WTC11 (cell line): ENCODE data around the gene SGPP1. TPM values are rescaled to one million over a fixed set of nuclear protein-coding genes. Genes with fewer than 3 reads are reported as not detected.

Source experiments
- ATAC-seq: fragments of 200-7000 bp; cut with Tn5 transposase; 2 replicates; pipeline ENCODE4 v1.10.0; 2021; ENCODE audit warnings: mild to moderate bottlenecking, moderate library complexity
- CTCF ChIA-PET: fragments of 300-600 bp; sonication (Branson Sonifier 250); formaldehyde crosslinking; loops from one replicate; lab custom pipeline; 2021; ENCODE audit warnings: antibody characterized with exemption; lab: Charles Lee
- POLR2A ChIA-PET: fragments of 350-600 bp; sonication (Branson Sonifier 250); formaldehyde crosslinking; loops from one replicate; lab custom pipeline; 2021; ENCODE audit warnings: antibody characterized with exemption; lab: Charles Lee
- DNase-seq: peaks from one replicate; pipeline ENCODE4 v3.0.0; 2021; ENCODE audit warnings: low spot score
- H3K27ac Mint-ChIP-seq: 2 replicates; pipeline ENCODE4 v1.8.0; 2021; ENCODE audit warnings: mixed read lengths
- H3K27me3 Mint-ChIP-seq: 2 replicates; pipeline ENCODE4 v1.8.0; 2021; ENCODE audit warnings: low read depth, mild to moderate bottlenecking, moderate library complexity, mixed read lengths
- H3K36me3 Mint-ChIP-seq: 2 replicates; pipeline ENCODE4 v1.8.0; 2021; ENCODE audit warnings: mixed read lengths
- H3K4me1 Mint-ChIP-seq: 2 replicates; pipeline ENCODE4 v1.8.0; 2022; ENCODE audit warnings: mixed read lengths
- H3K4me3 Mint-ChIP-seq: 2 replicates; pipeline ENCODE4 v1.8.0; 2021; ENCODE audit warnings: mild to moderate bottlenecking, moderate library complexity, mixed read lengths
- H3K9me3 Mint-ChIP-seq: 2 replicates; pipeline ENCODE4 v1.8.0; 2021; ENCODE audit warnings: mixed read lengths
- E2F4 ChIP-seq: sonication (generic); formaldehyde crosslinking; IDR thresholded peaks from 2 replicates; pipeline ENCODE4 v1.8.1; 2022; ENCODE audit warnings: low read depth, mild to moderate bottlenecking, moderate library complexity, missing genetic modification reagents, borderline replicate concordance
- HMGXB4 ChIP-seq: sonication (generic); formaldehyde crosslinking; IDR thresholded peaks from 2 replicates; pipeline ENCODE4 v1.8.1; 2023; ENCODE audit warnings: mild to moderate bottlenecking, moderate library complexity, missing genetic modification reagents
- IRF1 ChIP-seq: sonication (generic); formaldehyde crosslinking; IDR thresholded peaks from 2 replicates; pipeline ENCODE4 v1.8.0; 2023; ENCODE audit warnings: missing genetic modification reagents
- KAT7 ChIP-seq: sonication (generic); formaldehyde crosslinking; IDR thresholded peaks from 2 replicates; pipeline ENCODE4 v1.8.1; 2023; ENCODE audit warnings: missing genetic modification reagents, mild to moderate bottlenecking, borderline replicate concordance
- NR3C1 ChIP-seq: sonication (generic); formaldehyde crosslinking; conservative IDR thresholded peaks from 2 replicates; pipeline ENCODE4 v1.8.1; 2023; ENCODE audit warnings: low read depth, mild to moderate bottlenecking, missing genetic modification reagents
- RELA ChIP-seq: sonication (generic); formaldehyde crosslinking; IDR thresholded peaks from 2 replicates; pipeline ENCODE4 v1.8.1; 2022; ENCODE audit warnings: missing genetic modification reagents, mild to moderate bottlenecking, borderline replicate concordance
- TEAD1 ChIP-seq: sonication (generic); formaldehyde crosslinking; IDR thresholded peaks from 2 replicates; pipeline ENCODE4 v1.8.0; 2022; ENCODE audit warnings: mild to moderate bottlenecking, missing genetic modification reagents
- TEAD4 ChIP-seq: sonication (generic); formaldehyde crosslinking; IDR thresholded peaks from 2 replicates; pipeline ENCODE4 v1.8.0; 2022; ENCODE audit warnings: mild to moderate bottlenecking, missing genetic modification reagents
- ZNF138 ChIP-seq: sonication (generic); formaldehyde crosslinking; conservative IDR thresholded peaks from 2 replicates; pipeline ENCODE4 v1.8.1; 2022; ENCODE audit warnings: mild to moderate bottlenecking, moderate library complexity, missing genetic modification reagents
- ZNF423 ChIP-seq: fragments of 250-450 bp; sonication (Bioruptor Pico); IDR thresholded peaks from 2 replicates; pipeline ENCODE4 v2.1.2; 2022; ENCODE audit warnings: mild to moderate bottlenecking, moderate library complexity
- total RNA-seq: library from RNA; stranded (reverse); gene quantifications from 3 replicates; pipeline ENCODE4 v1.2.3, GENCODE V29; 2021
- TF ChIP-seq, protein P1 (sequence below): sonication (generic); formaldehyde crosslinking; conservative IDR thresholded peaks from 2 replicates; pipeline ENCODE4 v1.8.1; 2023; ENCODE audit warnings: mild to moderate bottlenecking, low read depth, missing genetic modification reagents, moderate library complexity
- TF ChIP-seq, protein P2 (sequence below): sonication (generic); formaldehyde crosslinking; IDR thresholded peaks from 2 replicates; pipeline ENCODE4 v1.8.1; 2023; ENCODE audit warnings: mild to moderate bottlenecking, missing genetic modification reagents, borderline replicate concordance
- TF ChIP-seq, protein P3 (sequence below): sonication (generic); formaldehyde crosslinking; conservative IDR thresholded peaks from 2 replicates; pipeline ENCODE4 v1.8.1; 2022; ENCODE audit warnings: mild to moderate bottlenecking, missing genetic modification reagents

SGPP1 gene
- total RNA-seq, 1 experiment from 2014 or later, result 8.5 TPM

DNA sequence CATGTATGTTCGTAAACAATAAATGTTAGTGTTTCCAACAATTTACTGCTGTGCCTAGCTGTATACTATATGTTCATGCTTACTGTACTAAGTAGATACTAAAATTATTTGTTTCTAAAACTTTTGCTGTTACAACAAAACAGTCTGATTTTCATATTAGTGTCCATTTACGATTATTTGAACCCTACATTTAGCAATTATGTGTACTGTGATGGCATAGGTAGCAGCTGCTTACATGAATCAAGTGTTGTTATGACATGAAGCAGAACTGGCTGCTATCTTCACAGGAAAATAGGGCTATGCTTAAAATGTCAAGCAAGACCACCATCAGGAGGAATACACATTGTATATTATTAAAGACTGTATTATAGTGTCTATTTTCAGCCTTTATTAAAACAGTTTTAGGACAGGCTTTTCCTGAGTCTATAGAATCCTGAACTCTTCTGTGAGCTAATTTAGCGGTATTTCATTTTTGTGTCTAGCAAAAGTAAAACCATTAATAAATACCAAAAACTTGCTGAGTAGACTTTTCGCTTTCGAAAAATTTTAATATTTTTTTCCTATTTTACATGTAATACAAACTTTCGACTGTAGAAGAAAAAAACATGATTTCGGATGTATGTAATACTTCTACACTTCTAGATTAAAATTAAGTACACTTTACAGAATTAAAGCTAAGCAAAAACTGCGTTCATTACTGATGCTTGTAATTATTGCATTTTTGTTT, 85.0 kb downstream of the SGPP1 start:
- DNase-seq (no peak), ATAC-seq (no peak)
- no peak for TF ChIP-seq IRF1 (CRISPR knock-in tag)
- Mint-ChIP-seq H3K4me3 (peak overlapping the region; percentile 78), H3K27ac (no peak overlapping the region; the same call in 1 of the 2 replicates), H3K9me3 (no peaks in the 10 kb centered on the region), H3K4me1 (peaks cover 13% of the 10 kb centered on the region), H3K36me3 (peaks cover 16% of the 10 kb centered on the region), H3K27me3 (no peaks in the 10 kb centered on the region; the same call in 1 of the 2 replicates)
- POLR2A ChIA-PET, result interaction anchor here (0.7 to 1.5 kb wide), 4 partner anchors 8 to 492 kb away, joined by 3 to 11 read pairs (median 3); partner anchors contain the start of gene PPP2R5E
- CTCF ChIA-PET, result interaction anchor here (0.7 to 1.5 kb wide), 5 partner anchors 83 to 661 kb away, joined by 4 to 12 read pairs (median 5); partner anchors contain the start of gene PPP2R5E

- POLR2A ChIA-PET, result interaction anchor here (0.7 to 1.5 kb wide), 4 partner anchors 8 to 493 kb away, joined by 3 to 11 read pairs (median 3); partner anchors contain the start of gene PPP2R5E
- DNase-seq, result peak; percentile 65
Measured at GRCh38 chr14:63642229-63642611, 85.6 kb downstream of the SGPP1 start.

GRCh38 chr14:63641473-63642228, 86.2 kb downstream of the SGPP1 start, which contains the start of gene WDR89:
Gene WDR89 (minus strand): TSS chr14:63641871. CDS start chr14:63599942, 41,929 bp downstream.
- Mint-ChIP-seq H3K27me3 (no peaks in the 10 kb centered on the region; the same call in 1 of the 2 replicates), H3K4me3 (peak within 1 kb of the TSS; percentile 78), H3K36me3 (peaks cover 27% of the 10 kb centered on the region), H3K4me1 (peaks cover 15% of the 10 kb centered on the region), H3K27ac (peak within 1 kb of the TSS; percentile 100), H3K9me3 (peaks cover 11% of the 10 kb centered on the region)
- POLR2A ChIA-PET, result interaction anchor here (0.6 to 1.5 kb wide), 6 partner anchors 7 to 493 kb away, joined by 3 to 11 read pairs (median 4); partner anchors contain the start of gene PPP2R5E
- DNase-seq (peak; percentile 96), ATAC-seq (peak; percentile 94)
- CTCF ChIA-PET, result interaction anchor here (0.6 to 1.5 kb wide), 8 partner anchors 12 to 662 kb away, joined by 3 to 12 read pairs (median 4); partner anchors contain the start of gene PPP2R5E
- no peak for TF ChIP-seq NR3C1 (CRISPR knock-in tag)
- no peak for TF ChIP-seq RELA (CRISPR knock-in tag)
- no peak for TF ChIP-seq ZNF423 (CRISPR knock-in tag)
- TF ChIP-seq TEAD4 (CRISPR knock-in tag), result no peak
- TF ChIP-seq KAT7, result no peak
- TF ChIP-seq, protein P1, sequence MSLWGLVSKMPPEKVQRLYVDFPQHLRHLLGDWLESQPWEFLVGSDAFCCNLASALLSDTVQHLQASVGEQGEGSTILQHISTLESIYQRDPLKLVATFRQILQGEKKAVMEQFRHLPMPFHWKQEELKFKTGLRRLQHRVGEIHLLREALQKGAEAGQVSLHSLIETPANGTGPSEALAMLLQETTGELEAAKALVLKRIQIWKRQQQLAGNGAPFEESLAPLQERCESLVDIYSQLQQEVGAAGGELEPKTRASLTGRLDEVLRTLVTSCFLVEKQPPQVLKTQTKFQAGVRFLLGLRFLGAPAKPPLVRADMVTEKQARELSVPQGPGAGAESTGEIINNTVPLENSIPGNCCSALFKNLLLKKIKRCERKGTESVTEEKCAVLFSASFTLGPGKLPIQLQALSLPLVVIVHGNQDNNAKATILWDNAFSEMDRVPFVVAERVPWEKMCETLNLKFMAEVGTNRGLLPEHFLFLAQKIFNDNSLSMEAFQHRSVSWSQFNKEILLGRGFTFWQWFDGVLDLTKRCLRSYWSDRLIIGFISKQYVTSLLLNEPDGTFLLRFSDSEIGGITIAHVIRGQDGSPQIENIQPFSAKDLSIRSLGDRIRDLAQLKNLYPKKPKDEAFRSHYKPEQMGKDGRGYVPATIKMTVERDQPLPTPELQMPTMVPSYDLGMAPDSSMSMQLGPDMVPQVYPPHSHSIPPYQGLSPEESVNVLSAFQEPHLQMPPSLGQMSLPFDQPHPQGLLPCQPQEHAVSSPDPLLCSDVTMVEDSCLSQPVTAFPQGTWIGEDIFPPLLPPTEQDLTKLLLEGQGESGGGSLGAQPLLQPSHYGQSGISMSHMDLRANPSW (CRISPR knock-in tag), result no peak
- TF ChIP-seq, protein P2, sequence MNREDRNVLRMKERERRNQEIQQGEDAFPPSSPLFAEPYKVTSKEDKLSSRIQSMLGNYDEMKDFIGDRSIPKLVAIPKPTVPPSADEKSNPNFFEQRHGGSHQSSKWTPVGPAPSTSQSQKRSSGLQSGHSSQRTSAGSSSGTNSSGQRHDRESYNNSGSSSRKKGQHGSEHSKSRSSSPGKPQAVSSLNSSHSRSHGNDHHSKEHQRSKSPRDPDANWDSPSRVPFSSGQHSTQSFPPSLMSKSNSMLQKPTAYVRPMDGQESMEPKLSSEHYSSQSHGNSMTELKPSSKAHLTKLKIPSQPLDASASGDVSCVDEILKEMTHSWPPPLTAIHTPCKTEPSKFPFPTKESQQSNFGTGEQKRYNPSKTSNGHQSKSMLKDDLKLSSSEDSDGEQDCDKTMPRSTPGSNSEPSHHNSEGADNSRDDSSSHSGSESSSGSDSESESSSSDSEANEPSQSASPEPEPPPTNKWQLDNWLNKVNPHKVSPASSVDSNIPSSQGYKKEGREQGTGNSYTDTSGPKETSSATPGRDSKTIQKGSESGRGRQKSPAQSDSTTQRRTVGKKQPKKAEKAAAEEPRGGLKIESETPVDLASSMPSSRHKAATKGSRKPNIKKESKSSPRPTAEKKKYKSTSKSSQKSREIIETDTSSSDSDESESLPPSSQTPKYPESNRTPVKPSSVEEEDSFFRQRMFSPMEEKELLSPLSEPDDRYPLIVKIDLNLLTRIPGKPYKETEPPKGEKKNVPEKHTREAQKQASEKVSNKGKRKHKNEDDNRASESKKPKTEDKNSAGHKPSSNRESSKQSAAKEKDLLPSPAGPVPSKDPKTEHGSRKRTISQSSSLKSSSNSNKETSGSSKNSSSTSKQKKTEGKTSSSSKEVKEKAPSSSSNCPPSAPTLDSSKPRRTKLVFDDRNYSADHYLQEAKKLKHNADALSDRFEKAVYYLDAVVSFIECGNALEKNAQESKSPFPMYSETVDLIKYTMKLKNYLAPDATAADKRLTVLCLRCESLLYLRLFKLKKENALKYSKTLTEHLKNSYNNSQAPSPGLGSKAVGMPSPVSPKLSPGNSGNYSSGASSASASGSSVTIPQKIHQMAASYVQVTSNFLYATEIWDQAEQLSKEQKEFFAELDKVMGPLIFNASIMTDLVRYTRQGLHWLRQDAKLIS (CRISPR knock-in tag), result no peak; the same call in 1 of the 2 replicates
- TF ChIP-seq TEAD1 (CRISPR knock-in tag), result no peak; the same call in 1 of the 2 replicates
- TF ChIP-seq HMGXB4 (CRISPR knock-in tag), result peak; percentile 61; the same call in 1 of the 2 replicates
- TF ChIP-seq ZNF138 (CRISPR knock-in tag), result 0 out of 2 replicates have a peak, but pooled peaks have one; percentile 49

More at GRCh38 chr14:63642229-63642611, 85.6 kb downstream of the SGPP1 start:
- ATAC-seq, result peak; percentile 66
- peak overlapping the region; percentile 97 for H3K27ac Mint-ChIP-seq
- H3K27me3 Mint-ChIP-seq, result no peaks in the 10 kb centered on the region; the same call in 1 of the 2 replicates
- H3K9me3 Mint-ChIP-seq, result peaks cover 5% of the 10 kb centered on the region; the same call in 1 of the 2 replicates
- TF ChIP-seq, protein P3, sequence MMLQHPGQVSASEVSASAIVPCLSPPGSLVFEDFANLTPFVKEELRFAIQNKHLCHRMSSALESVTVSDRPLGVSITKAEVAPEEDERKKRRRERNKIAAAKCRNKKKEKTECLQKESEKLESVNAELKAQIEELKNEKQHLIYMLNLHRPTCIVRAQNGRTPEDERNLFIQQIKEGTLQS (CRISPR knock-in tag), result no peak
- 0 out of 2 replicates have a peak, but pooled peaks have one; percentile 25 for TF ChIP-seq TEAD1 (CRISPR knock-in tag)
- TF ChIP-seq E2F4, result no peak
- CTCF ChIA-PET, result interaction anchor here (0.6 to 1.5 kb wide), 7 partner anchors 83 to 662 kb away, joined by 3 to 12 read pairs (median 5); partner anchors contain the start of gene PPP2R5E
- H3K36me3 Mint-ChIP-seq, result peaks cover 21% of the 10 kb centered on the region
- H3K4me1 Mint-ChIP-seq, result peaks cover 11% of the 10 kb centered on the region
- H3K4me3 Mint-ChIP-seq, result peak overlapping the region; percentile 78
